Measurements from ENCODE around the gene VOPP1.

The VOPP1 gene

DNA sequence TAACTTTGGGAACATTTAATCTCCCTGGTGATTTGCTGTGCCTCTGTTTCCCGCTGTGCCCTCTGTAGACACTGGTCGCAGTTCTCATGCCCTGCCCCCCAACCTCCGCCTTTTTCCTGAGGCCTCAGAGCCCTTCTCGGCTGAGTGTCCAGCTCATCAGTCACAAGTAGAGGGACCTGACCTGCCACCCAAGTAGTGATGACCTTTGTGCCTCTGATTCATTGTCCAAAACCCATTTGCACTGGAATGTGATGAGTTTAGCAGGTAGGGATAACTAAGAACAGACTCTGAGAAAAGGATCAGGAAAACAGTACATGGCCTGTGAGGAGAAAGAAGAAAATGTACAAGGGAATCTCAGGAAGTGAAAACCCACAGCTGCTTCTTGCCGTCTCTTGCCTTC, 148.4 kb downstream of the VOPP1 start:
- peaks cover 4% of the 10 kb centered on the region; the same call in 1 of the 2 replicates for H3K36me3 ChIP-seq (ENCODE audit: insufficient read depth, low read length)
- no peak overlapping the region for H3K27ac ChIP-seq (ENCODE audit: low read depth, low read length)
- H3K27me3 ChIP-seq (ENCODE audit: insufficient read depth, low read length), result no peaks in the 10 kb centered on the region
- no peaks in the 10 kb centered on the region for H3K79me2 ChIP-seq (ENCODE audit: control insufficient read depth, insufficient read depth, low read length, unreplicated experiment)
- no peak overlapping the region for H2AFZ ChIP-seq (ENCODE audit: low read length, unreplicated experiment)
- no peak overlapping the region for H3K4me3 ChIP-seq (ENCODE audit: low read depth, low read length)
- peaks cover 17% of the 10 kb centered on the region for H3K4me1 ChIP-seq (ENCODE audit: control insufficient read depth, insufficient read depth, low read length, unreplicated experiment)

DNA sequence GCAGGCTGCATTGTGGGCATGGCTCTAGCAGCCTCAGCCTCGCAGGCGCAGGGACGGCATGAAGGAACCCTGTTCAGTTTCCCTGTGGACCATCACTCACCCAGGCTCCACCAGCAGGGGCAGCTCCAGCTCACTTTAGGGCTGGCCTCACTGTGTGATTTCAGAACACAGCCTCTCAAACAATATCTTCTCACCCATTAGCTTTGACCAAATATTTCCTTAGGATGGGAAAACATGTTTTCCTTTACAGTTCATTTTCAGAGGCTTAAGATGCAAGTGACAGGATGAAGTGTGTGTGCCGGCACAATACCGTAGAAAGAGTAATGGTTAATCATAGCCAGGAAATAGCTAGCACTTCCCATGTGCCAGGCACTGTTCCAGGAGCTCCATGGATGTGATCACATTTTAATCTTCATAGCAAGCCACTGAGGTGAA, 149.0 kb downstream of the VOPP1 start:
- Histone ChIP-seq H3K4me3 (ENCODE audit: low read depth, low read length) (no peak overlapping the region), H3K79me2 (ENCODE audit: control insufficient read depth, insufficient read depth, low read length, unreplicated experiment) (no peaks in the 10 kb centered on the region), H3K27me3 (ENCODE audit: insufficient read depth, low read length) (no peaks in the 10 kb centered on the region), H3K4me1 (ENCODE audit: control insufficient read depth, insufficient read depth, low read length, unreplicated experiment) (peaks cover 17% of the 10 kb centered on the region), H3K27ac (ENCODE audit: low read depth, low read length) (no peak overlapping the region), H2AFZ (ENCODE audit: low read length, unreplicated experiment) (no peak overlapping the region), H3K36me3 (ENCODE audit: insufficient read depth, low read length) (peaks cover 4% of the 10 kb centered on the region; the same call in 1 of the 2 replicates)
